HG02763 (cell line): Measurements from ENCODE around the gene RFX4.
"Not testable (repeated sequence)": the region's sequence is repeated elsewhere in the genome, so short reads cannot be mapped to it uniquely, and the experiment has no call there.

ENCODE experiments used
- ATAC-seq: cut with Tn5 transposase; IDR thresholded peaks from one replicate; pipeline ENCODE4 v1.9.1; 2021; ENCODE audit warnings: mild to moderate bottlenecking, moderate library complexity; ENCODE audit not compliant: unreplicated experiment

Gene RFX4

DNA sequence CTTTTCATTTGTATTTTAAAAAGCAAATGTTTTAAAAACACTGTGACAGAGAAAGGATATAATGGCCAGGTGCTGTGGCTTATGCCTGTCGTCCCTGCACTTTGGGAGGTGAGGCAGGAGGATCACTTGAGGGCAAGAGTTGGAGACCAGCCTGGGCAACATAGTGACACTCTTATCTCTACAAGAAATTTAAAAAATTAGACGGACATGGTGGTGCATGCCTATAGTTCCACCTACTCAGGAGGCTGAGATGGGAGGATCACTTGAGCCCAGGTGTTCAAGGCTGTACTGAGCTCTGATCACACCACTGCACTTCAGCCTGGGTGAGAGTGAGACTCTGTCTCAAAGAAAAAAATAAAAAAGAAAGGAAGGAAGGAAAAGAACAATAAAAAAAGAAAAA, 7.8 kb downstream of the RFX4 start:
- no peak for ATAC-seq

GRCh38 chr12:106594447-106594846, 11.6 kb downstream of the RFX4 start:
- ATAC-seq: no peak

- no peak for ATAC-seq
Measured at GRCh38 chr12:106595268-106595667, 12.5 kb downstream of the RFX4 start.

DNA sequence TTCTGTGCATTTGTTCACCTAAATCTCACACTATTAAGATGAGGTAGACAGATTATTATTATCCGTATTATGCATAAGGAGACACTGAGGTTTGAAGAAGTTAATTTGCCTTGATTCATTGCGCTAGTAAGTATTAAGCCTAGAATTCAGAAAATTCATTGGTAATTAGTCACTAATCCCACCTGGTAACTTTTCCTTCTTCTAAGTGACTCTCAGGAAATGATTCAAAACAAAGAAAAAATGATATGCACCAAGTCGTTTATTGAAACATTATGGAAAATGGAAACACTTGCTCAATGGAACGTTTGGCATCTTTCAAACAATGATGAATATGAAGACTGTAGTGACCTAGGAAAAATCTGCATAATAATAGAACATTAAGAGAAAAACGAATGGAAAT, 15.2 kb downstream of the RFX4 start:
- ATAC-seq: no peak

DNA sequence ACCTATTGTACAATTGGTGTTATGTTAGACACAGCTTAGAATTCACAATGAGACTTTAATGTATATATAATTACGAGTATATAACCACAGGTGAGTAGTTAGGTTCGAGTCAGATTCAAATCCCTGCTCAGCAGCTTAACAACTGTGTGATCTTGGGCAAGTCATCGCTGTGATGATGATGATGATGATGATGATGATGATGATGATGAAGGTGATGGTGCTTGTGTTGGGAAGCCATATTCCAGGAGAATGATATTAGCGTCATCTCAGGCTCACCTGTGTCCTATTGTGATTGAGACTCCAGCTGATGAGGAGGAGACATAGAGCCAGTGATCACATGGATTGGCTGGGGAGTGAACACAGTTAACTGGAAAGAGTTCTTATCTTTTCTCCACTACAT, 16.5 kb downstream of the RFX4 start:
- no peak for ATAC-seq

DNA sequence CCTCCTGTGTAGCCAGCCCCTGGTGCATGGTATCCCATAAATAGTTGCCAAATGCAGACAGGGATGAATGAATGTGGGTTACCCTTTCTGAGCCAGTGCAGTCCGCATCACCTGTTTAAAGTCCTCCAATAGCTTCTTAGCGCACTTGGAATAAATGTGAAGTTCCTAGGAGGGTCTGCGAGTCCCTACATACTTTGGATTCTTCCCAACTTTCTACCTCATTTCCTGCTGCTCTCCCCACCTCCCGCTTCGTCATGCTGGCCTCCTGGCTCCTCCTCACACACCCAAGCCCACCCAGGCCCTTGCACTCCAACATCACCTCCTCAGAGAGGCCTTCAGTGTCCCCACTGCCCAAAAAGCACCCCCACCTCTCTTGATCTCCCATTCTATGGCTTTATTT, 17.7 kb downstream of the RFX4 start:
- ATAC-seq: no peak

DNA sequence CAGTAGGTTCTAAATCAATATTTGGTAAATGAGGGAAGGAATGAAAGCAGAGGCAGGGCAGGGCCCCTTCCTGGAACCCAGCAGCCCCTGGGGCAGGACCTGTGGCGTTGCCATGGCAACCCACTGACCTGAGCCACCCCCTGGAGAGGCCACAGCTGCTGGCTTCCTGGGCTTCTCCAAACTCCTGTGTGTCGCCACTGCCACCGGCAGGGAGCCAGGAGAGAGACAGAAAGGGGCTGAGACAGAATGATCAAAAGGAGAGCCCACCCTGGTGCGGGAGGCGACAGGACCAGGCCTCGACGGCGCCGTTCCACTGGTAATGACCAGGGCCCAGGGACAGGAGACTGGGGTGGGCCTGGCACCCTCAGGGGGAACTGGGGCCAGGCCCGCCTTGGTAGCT, 18.2 kb downstream of the RFX4 start:
- ATAC-seq: no peak

GRCh38 chr12:106601496-106601895, 18.7 kb downstream of the RFX4 start:
- no peak for ATAC-seq

GRCh38 chr12:106602076-106602475, 19.3 kb downstream of the RFX4 start:
- ATAC-seq: no peak

DNA sequence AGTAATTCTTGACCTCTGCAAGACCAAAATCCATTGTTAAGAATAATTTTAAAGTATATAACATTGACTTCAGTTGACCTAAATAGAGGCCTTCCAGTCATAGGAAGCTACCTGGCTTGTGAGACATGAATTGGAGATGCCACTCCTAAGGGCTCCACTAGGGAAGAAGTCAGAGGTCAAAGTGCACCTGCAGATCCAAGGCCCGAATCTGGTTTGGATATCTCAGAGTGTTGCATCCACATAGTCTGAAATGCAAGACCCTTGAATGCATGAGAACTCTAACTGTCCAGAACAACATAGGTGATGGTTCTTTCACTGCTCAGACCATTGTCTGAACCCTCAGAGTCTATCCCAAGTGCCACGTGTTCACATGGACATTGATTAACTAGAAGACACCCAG, 22.4 kb downstream of the RFX4 start:
- ATAC-seq: no peak

DNA sequence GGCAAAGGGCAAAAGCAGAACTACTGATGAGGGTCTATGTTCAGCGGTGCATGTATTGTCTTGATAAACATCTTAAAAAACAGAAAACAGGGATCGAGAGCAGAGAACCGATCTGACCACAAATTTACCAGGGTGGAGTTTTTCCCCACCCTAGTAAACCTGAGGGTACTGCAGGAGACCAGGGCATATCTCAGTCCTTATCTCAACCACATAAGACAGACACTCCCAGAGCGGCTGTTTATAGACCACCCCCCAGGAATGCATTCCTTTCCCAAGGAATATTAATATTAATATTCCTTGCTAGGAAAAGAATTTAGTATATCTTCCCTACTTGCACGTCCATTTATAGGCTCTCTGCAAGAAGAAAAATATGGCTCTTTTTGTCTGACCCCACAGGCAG, 37.8 kb downstream of the RFX4 start:
- not testable (repeated sequence) for ATAC-seq

- ATAC-seq: no peak
Measured at GRCh38 chr12:106625976-106626375, 43.2 kb downstream of the RFX4 start.

DNA sequence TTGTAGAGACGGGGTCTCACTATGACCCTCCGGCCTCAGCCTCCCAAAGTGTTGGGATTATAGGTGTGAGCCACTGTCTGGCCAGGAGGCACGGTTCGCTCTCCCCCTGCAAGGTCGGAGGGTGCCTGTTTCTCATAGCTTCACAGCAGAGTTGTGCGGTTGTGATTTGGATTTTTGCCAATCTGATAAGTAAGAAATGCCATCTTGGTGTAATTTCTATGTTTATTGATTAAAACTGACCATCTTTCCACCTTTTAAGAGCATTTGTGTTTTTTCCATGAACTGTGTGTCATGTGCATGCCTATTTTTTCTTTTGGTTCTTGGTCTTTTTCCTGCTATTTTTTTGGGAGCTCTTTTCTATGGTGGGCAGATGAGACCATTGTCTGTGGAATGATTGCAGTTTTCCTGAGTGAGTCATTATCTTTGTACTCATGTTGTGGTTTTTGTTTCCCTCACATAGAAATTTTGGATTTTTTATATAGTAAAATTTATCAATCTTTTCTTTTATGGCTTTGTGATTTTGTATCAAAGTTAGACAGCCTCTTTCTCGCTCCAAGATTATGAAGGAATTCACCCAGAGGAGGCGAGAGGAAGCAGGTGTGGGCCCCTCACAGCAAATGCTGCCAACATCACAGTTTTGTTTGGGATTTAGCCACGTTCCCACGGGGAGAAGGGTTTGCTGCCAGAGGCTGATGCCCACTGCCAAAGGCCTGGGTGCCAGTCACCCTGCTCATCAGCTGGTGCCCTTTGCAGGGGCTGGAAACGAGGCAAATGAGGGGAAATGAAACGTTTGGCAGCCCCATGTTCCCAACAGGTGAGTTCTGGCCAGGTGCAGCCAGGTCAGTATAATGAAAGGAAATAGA, 47.2 kb downstream of the RFX4 start:
- no peak for ATAC-seq

GRCh38 chr12:106631150-106631549, 48.3 kb downstream of the RFX4 start:
- no peak for ATAC-seq

DNA sequence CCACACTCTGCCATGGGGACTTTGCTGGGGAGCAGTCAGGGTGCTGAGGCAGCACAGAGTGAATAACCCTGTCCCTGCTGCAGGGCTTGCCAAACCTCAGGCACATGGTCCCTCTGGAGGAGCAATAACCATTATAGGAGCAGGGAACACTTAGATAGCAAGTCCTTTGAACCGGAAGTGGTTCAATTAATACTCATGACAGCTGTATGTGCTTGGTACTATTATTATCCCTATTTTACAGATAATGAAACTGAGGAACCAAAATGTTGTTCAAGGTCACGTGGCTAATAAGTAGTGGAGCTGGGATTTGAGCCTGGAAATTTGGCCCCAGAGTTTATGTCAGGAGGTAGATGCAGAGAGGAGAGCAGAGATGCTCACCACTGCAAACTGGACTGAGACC, 49.0 kb downstream of the RFX4 start:
- no peak for ATAC-seq

DNA sequence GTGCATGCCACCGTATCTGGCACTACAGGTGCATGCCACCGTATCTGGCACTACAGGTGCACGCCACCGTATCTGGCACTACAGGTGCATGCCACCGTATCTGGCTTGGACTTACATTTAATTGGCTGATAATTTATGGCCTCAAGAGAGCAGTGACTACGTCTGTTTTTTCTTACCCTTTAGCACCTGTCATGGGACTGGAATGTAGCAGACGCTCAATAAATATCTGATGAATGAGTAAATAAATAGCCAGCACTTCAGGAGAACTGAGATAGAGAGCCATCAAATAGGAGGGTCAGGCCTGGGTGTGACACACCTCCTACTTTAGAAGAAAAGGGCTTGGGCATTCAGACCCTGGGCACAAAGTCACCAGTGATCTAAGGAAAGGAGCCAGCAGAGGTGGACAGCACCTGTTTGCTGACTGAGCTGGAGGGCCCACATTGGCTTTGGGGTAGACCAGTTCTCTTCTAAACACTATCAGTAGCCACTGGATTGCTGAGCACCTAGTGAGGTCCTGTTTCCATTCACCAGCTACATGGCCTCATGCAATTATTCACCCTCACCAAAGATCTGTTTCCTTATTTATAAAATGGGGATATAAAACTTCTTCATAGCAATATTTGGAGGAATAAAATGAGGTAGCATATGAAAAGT, 50.1 kb downstream of the RFX4 start:
- no peak for ATAC-seq

GRCh38 chr12:106633451-106633823, 50.6 kb downstream of the RFX4 start:
- ATAC-seq: no peak

GRCh38 chr12:106634206-106634605, 51.4 kb downstream of the RFX4 start:
- no peak for ATAC-seq

DNA sequence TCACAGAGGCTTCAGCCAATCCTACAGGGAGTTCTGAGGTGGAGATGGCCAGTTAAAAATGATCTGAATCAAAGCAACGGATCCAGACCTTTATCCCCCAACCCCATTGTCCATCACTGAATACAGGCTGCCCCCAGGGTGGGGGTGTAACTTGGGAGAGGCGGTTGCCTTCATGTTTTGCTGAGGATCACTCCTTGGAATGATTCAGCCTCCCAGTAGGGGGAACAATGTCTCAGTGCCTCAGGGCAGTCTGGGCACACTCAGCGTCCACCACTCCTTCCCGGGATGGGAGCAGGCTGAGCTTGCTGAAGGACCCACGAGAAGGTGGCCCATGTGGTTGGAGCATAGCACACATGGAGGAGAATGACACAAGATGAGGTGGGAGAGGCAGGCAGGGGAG, 60.2 kb downstream of the RFX4 start:
- ATAC-seq: no peak

DNA sequence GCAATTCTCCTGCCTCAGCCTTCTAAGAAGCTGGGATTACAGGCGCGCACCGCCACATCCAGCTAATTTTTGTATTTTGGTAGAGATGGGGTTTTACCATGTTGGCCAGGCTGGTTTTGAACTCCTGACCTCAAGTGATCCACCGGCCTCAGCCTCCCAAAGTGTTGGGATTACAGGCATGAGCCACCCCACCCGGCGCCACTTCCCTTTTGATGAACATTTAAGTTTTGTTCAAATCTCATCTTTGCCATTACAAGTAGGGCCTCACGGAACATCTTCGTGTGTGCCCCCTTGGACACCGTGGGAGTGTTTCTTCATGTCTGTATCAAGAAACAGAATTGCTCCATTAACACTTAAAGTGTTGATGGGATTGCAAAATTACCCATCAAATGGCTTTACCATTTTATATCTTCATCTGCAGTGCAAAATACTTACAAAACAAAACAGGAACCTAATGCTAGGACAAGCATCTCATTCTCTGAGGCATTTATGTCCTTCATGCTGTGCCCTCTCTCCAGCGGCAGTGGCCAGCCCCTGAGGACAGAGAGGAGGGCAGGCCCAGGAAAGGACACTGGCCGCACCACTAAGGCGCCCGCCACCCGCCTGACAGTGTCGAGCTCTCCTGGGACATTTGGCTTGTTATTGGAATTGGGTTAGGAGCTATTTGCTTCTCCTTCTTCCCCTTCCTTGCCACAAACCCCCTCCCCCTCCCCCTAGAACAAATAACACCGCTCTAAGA, 61.7 kb downstream of the RFX4 start:
- no peak for ATAC-seq

DNA sequence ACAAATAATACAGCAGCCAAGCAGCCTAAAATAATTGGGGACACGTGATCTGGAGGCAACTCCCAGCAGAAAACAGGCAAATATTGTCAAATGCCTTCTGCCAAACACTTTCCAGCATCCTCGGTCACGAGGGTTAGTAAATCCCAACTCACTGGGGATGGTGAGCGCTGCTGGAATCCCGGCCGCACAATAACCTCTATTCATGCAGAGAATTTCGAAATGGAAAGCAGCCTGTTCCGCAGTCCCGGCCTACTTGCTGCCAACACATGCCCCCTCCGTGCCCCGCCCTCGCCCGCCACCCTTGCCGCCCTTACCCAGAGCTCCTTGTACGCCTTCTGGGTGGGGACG, 62.2 kb downstream of the RFX4 start:
- ATAC-seq: no peak
